GM19240 (cell line): ENCODE data around the gene KIR2DL4.
"Not testable (repeated sequence)": the region's sequence is repeated elsewhere in the genome, so short reads cannot be mapped to it uniquely, and the experiment has no call there.

Experiments
- DNase-seq: peaks from one replicate; pipeline ENCODE4 v3.0.0; 2011; ENCODE audit warnings: low spot score; ENCODE audit not compliant: insufficient read length

The KIR2DL4 gene

DNA sequence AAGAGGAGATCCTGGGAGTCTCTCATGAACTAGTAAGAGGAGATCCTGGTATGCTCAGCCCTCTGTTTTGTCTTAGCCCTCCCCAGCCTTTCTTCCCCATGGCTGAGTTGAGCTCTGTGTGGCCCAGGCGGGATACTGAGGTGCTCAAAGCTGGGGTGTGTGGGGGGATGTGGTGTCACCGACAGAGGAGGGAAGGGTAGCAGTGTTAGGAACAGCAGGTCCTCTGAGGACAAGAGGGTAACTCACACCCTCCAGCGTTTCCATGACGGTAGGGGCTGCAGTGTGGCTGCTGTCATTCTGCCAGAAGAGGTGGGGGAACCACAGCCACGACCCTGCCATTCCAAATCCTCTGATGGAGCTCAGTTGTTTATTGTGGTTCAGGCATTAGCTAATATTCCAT is 691 bp downstream of the KIR2DL4 start:
- no peak for DNase-seq

- no peak for DNase-seq
Observed at GRCh38 chr19:54804571-54804970, 1.2 kb downstream of the KIR2DL4 start.

- DNase-seq = no peak
Observed at GRCh38 chr19:54805665-54806515, 2.5 kb downstream of the KIR2DL4 start.

- DNase-seq = no peak
Observed at GRCh38 chr19:54806516-54806838, 3.1 kb downstream of the KIR2DL4 start.

DNA sequence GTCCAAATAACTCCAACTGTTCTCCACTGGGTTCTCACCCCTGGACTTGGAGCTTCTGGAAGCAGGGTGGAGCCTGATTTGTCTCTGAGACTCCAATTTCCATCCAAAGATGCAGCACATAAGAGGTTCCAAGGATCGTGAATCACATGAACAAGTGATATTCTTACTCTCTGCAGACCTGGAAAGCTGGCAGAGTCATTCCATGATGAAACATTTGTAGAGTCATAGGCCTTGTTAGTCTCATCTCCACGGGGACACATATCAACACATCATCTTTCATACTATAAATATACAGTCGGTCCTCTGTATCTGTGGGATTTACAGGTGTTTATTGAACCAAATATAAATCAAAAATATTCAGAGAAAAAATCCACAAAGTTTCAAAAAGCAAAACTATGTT is 11.2 kb downstream of the KIR2DL4 start:
- not testable (repeated sequence) for DNase-seq

GRCh38 chr19:54816251-54816650 is 12.8 kb downstream of the KIR2DL4 start, which contains the start of gene KIR3DL1:
KIR3DL1 (plus strand) TSS chr19:54816468.
- DNase-seq = not testable (repeated sequence)

GRCh38 chr19:54817670-54818536 is 14.5 kb downstream of the KIR2DL4 start:
- DNase-seq = no peak

DNA sequence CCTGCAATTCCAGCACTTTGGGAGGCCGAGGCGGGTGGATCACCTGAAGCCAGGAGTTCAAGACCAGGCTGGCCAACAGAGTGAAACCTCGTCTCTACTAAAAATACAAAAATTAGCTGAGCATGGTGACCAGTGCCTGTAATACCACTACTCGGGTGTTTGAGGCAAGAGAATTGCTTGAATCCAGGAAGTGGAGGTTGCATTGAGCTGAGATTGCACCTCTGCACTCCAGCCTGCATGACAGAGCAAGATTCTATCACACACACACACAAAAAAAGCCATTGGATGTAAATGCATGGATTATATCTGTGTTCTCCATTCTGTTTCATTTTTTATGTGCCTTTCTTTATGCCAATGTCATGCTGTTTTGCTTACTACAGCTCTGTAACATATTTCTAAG is 21.0 kb downstream of the KIR2DL4 start:
- not testable (repeated sequence) for DNase-seq

GRCh38 chr19:54825326-54825725 is 21.9 kb downstream of the KIR2DL4 start:
- not testable (repeated sequence) for DNase-seq

- not testable (repeated sequence) for DNase-seq
Observed at GRCh38 chr19:54828064-54828463, 24.7 kb downstream of the KIR2DL4 start.

- DNase-seq = not testable (repeated sequence)
Observed at GRCh38 chr19:54832496-54832895, 29.1 kb downstream of the KIR2DL4 start, which contains the start of gene KIR2DS4. KIR2DS4 (plus strand) TSS chr19:54832676.

DNA sequence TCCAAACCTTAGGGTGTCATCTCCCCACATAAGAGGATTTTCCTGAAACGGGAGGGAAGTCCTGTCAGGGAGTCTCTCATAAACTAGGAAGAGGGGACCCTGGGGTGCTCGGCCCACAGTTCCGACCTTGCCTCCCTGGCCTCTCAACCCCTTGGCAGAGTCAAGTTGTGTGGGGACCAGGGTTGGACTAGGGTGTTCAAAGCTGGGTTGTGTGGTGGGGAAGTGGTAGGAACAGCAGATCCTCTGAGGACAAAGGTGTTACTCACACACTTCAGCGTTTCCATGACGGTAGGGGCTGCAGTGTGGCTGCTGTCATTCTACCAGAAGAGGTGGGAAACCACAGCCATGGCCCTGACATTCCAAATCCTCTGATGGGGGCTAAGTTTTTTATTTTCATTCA is 31.7 kb downstream of the KIR2DL4 start:
- not testable (repeated sequence) for DNase-seq

- DNase-seq = not testable (repeated sequence)
Observed at GRCh38 chr19:54837522-54837921, 34.1 kb downstream of the KIR2DL4 start.

DNA sequence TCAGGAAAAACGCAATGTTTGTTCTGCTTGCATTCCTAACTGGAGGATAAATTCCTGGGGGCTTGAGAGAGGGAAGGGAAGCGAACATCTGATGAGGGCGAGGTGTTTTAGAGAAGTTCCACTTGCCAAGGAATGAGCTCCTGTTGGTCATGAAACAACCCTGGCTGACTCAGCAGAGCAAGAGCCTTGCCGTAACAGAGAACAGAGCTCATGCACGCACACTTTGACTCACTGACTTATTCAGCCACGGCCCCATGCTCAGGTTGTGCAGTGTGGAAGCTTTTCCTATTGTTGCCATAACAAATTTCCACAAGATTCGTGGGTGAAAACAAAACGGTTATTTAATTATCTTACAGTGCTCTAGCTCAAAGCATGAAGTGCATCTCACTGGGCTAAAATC is 39.8 kb downstream of the KIR2DL4 start:
- not testable (repeated sequence) for DNase-seq

GRCh38 chr19:54850061-54850640 is 46.7 kb downstream of the KIR2DL4 start, which contains the start of gene KIR3DL2:
KIR3DL2 (plus strand) TSS chr19:54850443; CDS start chr19:54850476, 33 bp downstream.
- not testable (repeated sequence) for DNase-seq

DNA sequence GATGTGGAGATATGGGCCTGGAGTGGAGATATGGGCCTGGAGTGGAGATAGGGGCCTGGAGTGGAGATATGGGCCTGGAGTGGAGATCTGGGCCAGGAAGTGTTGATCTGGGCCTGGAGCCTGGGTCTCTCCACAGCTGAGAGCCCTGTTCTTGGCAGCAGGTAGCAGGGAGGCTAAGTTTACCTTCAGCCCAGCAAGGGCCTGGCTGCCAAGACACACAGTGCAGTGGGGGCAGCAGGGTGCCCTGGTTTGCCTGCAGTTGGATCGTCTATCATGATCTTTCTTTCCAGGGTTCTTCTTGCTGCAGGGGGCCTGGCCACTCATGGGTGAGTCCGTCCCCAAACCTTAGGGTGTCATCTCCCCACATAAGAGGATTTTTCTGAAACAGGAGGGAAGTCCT is 47.5 kb downstream of the KIR2DL4 start:
- DNase-seq = no peak

- DNase-seq = no peak
Observed at GRCh38 chr19:54851353-54851752, 47.9 kb downstream of the KIR2DL4 start.

GRCh38 chr19:54855241-54855640 is 51.8 kb downstream of the KIR2DL4 start:
- DNase-seq = not testable (repeated sequence)

GRCh38 chr19:54858476-54858875 is 55.1 kb downstream of the KIR2DL4 start:
- not testable (repeated sequence) for DNase-seq

- not testable (repeated sequence) for DNase-seq
Observed at GRCh38 chr19:54859421-54859820, 56.0 kb downstream of the KIR2DL4 start.

GRCh38 chr19:54863459-54863858 is 60.0 kb downstream of the KIR2DL4 start:
- DNase-seq = not testable (repeated sequence)
